ENCODE measurements around the gene PLET1.
A peak's percentile ranks its signal among the peaks of the same experiment; 100 is the strongest.

PLET1 gene

GRCh38 chr11:112260490-112260889, at the start of gene PLET1:
PLET1 (minus strand) TSS chr11:112260860; CDS start chr11:112260589, 271 bp downstream.
- DNase-seq, result no peak

GRCh38 chr11:112310419-112310818, 49.8 kb upstream of the PLET1 start:
- DNase-seq, result no peak

GRCh38 chr11:112308651-112309050, 48.0 kb upstream of the PLET1 start:
- DNase-seq, result no peak

GRCh38 chr11:112307616-112308015, 47.0 kb upstream of the PLET1 start:
- no peak for DNase-seq

GRCh38 chr11:112306230-112306629, 45.6 kb upstream of the PLET1 start:
- DNase-seq, result no peak

GRCh38 chr11:112304914-112305313, 44.3 kb upstream of the PLET1 start:
- DNase-seq, result no peak

GRCh38 chr11:112303616-112304015, 43.0 kb upstream of the PLET1 start:
- DNase-seq, result no peak

GRCh38 chr11:112302226-112302868, 41.7 kb upstream of the PLET1 start:
- DNase-seq, result no peak

- no peak for DNase-seq
These were observed 39.6 kb upstream of the PLET1 start for GRCh38 chr11:112300094-112300786.

- no peak for DNase-seq
These were observed 37.9 kb upstream of the PLET1 start for GRCh38 chr11:112298535-112298934.

GRCh38 chr11:112297248-112297866, 36.7 kb upstream of the PLET1 start:
- DNase-seq, result peak; percentile 43

GRCh38 chr11:112296044-112296443, 35.4 kb upstream of the PLET1 start:
- no peak for DNase-seq

- DNase-seq, result no peak
These were observed 34.2 kb upstream of the PLET1 start for GRCh38 chr11:112294688-112295340.

- no peak for DNase-seq
These were observed 33.0 kb upstream of the PLET1 start for GRCh38 chr11:112293614-112294013.

- DNase-seq, result no peak
These were observed 32.2 kb upstream of the PLET1 start for GRCh38 chr11:112292785-112293407.

- no peak for DNase-seq
These were observed 31.5 kb upstream of the PLET1 start for GRCh38 chr11:112292188-112292587.

GRCh38 chr11:112291191-112291590, 30.5 kb upstream of the PLET1 start:
- no peak for DNase-seq

- no peak for DNase-seq
These were observed 29.8 kb upstream of the PLET1 start for GRCh38 chr11:112290493-112290850.

- DNase-seq, result peak; percentile 88
These were observed 29.2 kb upstream of the PLET1 start for GRCh38 chr11:112289588-112290492.

- DNase-seq, result no peak
These were observed 27.4 kb upstream of the PLET1 start for GRCh38 chr11:112288021-112288420.

GRCh38 chr11:112285841-112286311, 25.2 kb upstream of the PLET1 start:
- DNase-seq, result no peak

- no peak for DNase-seq
These were observed 21.1 kb upstream of the PLET1 start for GRCh38 chr11:112281726-112282125.

Measured in activated CD4-positive, alpha-beta T cell treated with anti-CD3 and anti-CD28 coated beads for 48 hours (primary cell).